Naive thymus-derived CD4-positive, alpha-beta T cell (primary cell): ENCODE measurements around the gene MAML2. TPM values are rescaled to one million over a fixed set of nuclear protein-coding genes. Genes with fewer than 3 reads are reported as not detected.

ENCODE experiments used
- ATAC-seq: fragments of 150-1000 bp; cut with Tn5 transposase; 2 replicates; pipeline ENCODE4 v1.10.0; 2021; ENCODE audit warnings: mild to moderate bottlenecking, moderate library complexity
- CTCF ChIA-PET: fragments of 350-600 bp; sonication (Branson Sonifier 250); formaldehyde crosslinking; loops from one replicate; lab custom pipeline; 2021; ENCODE audit warnings: antibody characterized with exemption; lab: Charles Lee
- POLR2A ChIA-PET: fragments of 350-600 bp; sonication (Branson Sonifier 250); formaldehyde crosslinking; loops from one replicate; lab custom pipeline; 2021; ENCODE audit warnings: antibody characterized with exemption, inconsistent platforms; lab: Charles Lee
- DNase-seq, 9 donors: peaks; one replicate each; pipeline versions ENCODE4 v3.0.0 to v3.0.0-alpha.2; 2020 to 2022; ENCODE audit warnings: mixed read lengths in 1 of 9
- H3K27ac ChIP-seq: one replicate; pipeline ENCODE4 v1.7.0; 2013; ENCODE audit warnings: mild to moderate bottlenecking, low read depth, low read length, moderate library complexity
- H3K27me3 ChIP-seq, 2 donors: one replicate each; pipeline ENCODE4 v1.7.0; 2013; ENCODE audit warnings: low read length in 2 of 2, mild to moderate bottlenecking in 2 of 2, moderate library complexity in 2 of 2; ENCODE audit not compliant: control insufficient read depth in 2 of 2, insufficient read depth in 2 of 2
- H3K36me3 ChIP-seq, 3 experiments: 1 replicate in 2 of 3; 2 replicates in 1 of 3; pipeline ENCODE4 v1.7.0; 2013; ENCODE audit warnings: low read length in 3 of 3, mild to moderate bottlenecking in 3 of 3, moderate library complexity in 1 of 3; ENCODE audit not compliant: insufficient read depth in 3 of 3, control insufficient read depth in 2 of 3
- H3K4me1 ChIP-seq, 2 donors: one replicate each; pipeline ENCODE4 v1.7.0; 2013; ENCODE audit warnings: low read length in 2 of 2, mild to moderate bottlenecking in 2 of 2, moderate library complexity in 1 of 2; ENCODE audit not compliant: control insufficient read depth in 2 of 2, insufficient read depth in 2 of 2
- H3K4me3 ChIP-seq: 2 replicates; pipeline ENCODE4 v1.7.0; 2013; ENCODE audit warnings: mild to moderate bottlenecking, low read length
- H3K9me3 ChIP-seq, 3 experiments: 1 replicate in 2 of 3; 2 replicates in 1 of 3; pipeline ENCODE4 v1.7.0; 2013; ENCODE audit warnings: low read length in 3 of 3; ENCODE audit not compliant: control insufficient read depth in 2 of 3
- H3K27ac Mint-ChIP-seq, 9 donors: one replicate each; pipeline ENCODE4 v1.8.0; 2020 to 2022; ENCODE audit warnings: mixed read lengths in 9 of 9, mild to moderate bottlenecking in 8 of 9, moderate library complexity in 5 of 9, inconsistent platforms in 2 of 9
- H3K27me3 Mint-ChIP-seq, 5 donors: one replicate each; pipeline ENCODE4 v1.8.0; 2021 to 2022; ENCODE audit warnings: mixed read lengths in 5 of 5, mild to moderate bottlenecking in 1 of 5
- H3K36me3 Mint-ChIP-seq, 5 donors: one replicate each; pipeline ENCODE4 v1.8.0; 2020 to 2022; ENCODE audit warnings: mixed read lengths in 5 of 5, mild to moderate bottlenecking in 3 of 5, inconsistent platforms in 1 of 5
- H3K4me1 Mint-ChIP-seq, 7 donors: one replicate each; pipeline ENCODE4 v1.8.0; 2020 to 2022; ENCODE audit warnings: mixed read lengths in 7 of 7, mild to moderate bottlenecking in 3 of 7, inconsistent platforms in 1 of 7
- H3K4me3 Mint-ChIP-seq, 10 donors: one replicate each; pipeline ENCODE4 v1.8.0; 2020 to 2022; ENCODE audit warnings: mild to moderate bottlenecking in 10 of 10, mixed read lengths in 10 of 10, moderate library complexity in 6 of 10, inconsistent platforms in 2 of 10
- H3K9me3 Mint-ChIP-seq, 11 donors: one replicate each; pipeline ENCODE4 v1.8.0; 2020 to 2022; ENCODE audit warnings: mixed read lengths in 11 of 11, mild to moderate bottlenecking in 4 of 11, inconsistent platforms in 1 of 11, moderate library complexity in 1 of 11
- intact Hi-C, 2 donors: fragments of 100-400 bp; cut with micrococcal nuclease; formaldehyde crosslinking; loops; one replicate each; pipeline ENCODE4 v1.15.1; 2023
- polyA plus RNA-seq, 2 donors: library from polyadenylated mRNA; unstranded; fragments of 300-500 nt; fragmentation: Illumina TruSeq; gene quantifications; one replicate each; pipeline ENCODE4 v1.2.3, GENCODE V29; 2021
- total RNA-seq, 6 experiments: library from RNA in 5 of 6; stranded (reverse) in 5 of 6; gene quantifications; 1 replicate in 5 of 6; 2 replicates in 1 of 6; pipeline ENCODE4 v1.2.3 and lab custom pipeline; 2021 to 2026

MAML2 gene
- total and polyA plus RNA-seq, 7 experiments from 2014 or later = 12.6 to 81.3 (median 52.5) TPM

DNA sequence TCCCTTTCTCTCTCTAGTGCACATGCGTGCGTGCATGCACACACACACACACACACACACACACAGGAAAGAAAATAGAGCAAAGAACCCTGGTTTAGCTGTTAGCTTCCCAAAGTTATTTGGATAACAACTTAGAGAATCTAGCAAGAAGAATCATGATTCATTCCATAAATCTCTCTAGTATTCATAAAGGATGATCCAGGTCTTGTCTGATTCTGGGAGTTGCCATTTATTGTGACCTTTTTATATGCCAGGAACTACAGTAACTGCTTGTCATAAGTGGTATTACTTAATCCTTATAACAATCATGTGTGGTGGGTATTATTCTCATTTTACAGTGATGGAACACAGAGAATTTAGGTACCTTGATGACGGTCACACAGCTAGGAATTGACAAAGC, 277.6 kb downstream of the MAML2 start:
- Mint-ChIP-seq H3K36me3 (peaks cover 0 to 25% (median 9%) of the 10 kb centered on the region in 5 donors), H3K4me3 (no peak overlapping the region), H3K4me1 (peaks cover 38 to 90% (median 83%) of the 10 kb centered on the region in 7 donors), H3K9me3 (peaks cover 0 to 1% (median 0%) of the 10 kb centered on the region in 11 donors), H3K27ac (peak overlapping the region in 7 of 9 donors; percentile 1 to 79 (median 50)), H3K27me3 (no peaks in the 10 kb centered on the region)
- ChIA-PET POLR2A (interaction anchor here (1.3 kb wide), 2 partner anchors 10 to 13 kb away, joined by 3 read pairs; no protein-coding TSS in a partner anchor), CTCF (interaction anchor here (0.7 to 1.2 kb wide), 2 partner anchors 10 to 211 kb away, joined by 3 to 7 read pairs; no protein-coding TSS in a partner anchor)
- no peak overlapping the region for H3K4me3 ChIP-seq
- intact Hi-C loops = no loop called here
- ATAC-seq (no peak), DNase-seq (no peak)
- H3K36me3 ChIP-seq = peaks cover 0 to 12% (median 0%) of the 10 kb centered on the region in 3 experiments
- peaks cover 0 to 21% of the 10 kb centered on the region in 2 donors for H3K4me1 ChIP-seq
- no peaks in the 10 kb centered on the region for H3K9me3 ChIP-seq
- no peaks in the 10 kb centered on the region for H3K27me3 ChIP-seq
- no peak overlapping the region for H3K27ac ChIP-seq

DNA sequence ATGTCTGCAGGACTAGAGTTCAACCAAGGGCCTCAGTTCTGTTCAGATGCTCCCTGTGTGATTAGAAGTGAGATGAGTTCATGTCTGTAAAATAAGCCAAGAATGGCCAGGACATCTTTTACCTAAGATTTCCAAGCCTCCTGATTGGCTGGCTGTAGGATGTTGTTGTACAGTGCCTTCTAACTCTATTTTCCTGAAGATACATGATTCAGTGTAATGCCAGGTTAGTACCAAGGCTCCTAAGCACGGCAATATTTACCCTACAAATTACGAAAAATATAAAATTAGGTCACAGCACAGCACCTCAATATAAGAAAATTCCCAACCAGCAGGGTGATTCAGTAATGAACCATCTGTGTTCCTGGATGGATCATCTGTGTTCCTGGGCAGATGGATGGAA, 279.1 kb downstream of the MAML2 start:
- Histone ChIP-seq H3K4me3 (no peak overlapping the region), H3K4me1 (peaks cover 0 to 21% of the 10 kb centered on the region in 2 donors), H3K27me3 (no peaks in the 10 kb centered on the region), H3K9me3 (no peaks in the 10 kb centered on the region), H3K27ac (no peak overlapping the region), H3K36me3 (peaks cover 0 to 12% (median 0%) of the 10 kb centered on the region in 3 experiments)
- POLR2A ChIA-PET = interaction anchor here (0.8 kb wide), 1 partner anchor 9 kb away, joined by 4 read pairs; no protein-coding TSS in a partner anchor
- peaks cover 0 to 37% (median 20%) of the 10 kb centered on the region in 5 donors for H3K36me3 Mint-ChIP-seq
- ATAC-seq (no peak), DNase-seq (no peak)
- H3K27ac Mint-ChIP-seq = peak overlapping the region in 8 of 9 donors; percentile 4 to 79 (median 44)
- no peaks in the 10 kb centered on the region for H3K27me3 Mint-ChIP-seq
- peaks cover 33 to 100% (median 86%) of the 10 kb centered on the region in 7 donors for H3K4me1 Mint-ChIP-seq
- peaks cover 0 to 1% (median 0%) of the 10 kb centered on the region in 11 donors for H3K9me3 Mint-ChIP-seq
- CTCF ChIA-PET = interaction anchor here (0.7 to 2.0 kb wide), 2 partner anchors 277 to 279 kb away, joined by 3 to 12 read pairs; partner anchors contain the start of gene MAML2
- intact Hi-C loops = loop anchor here in 1 of 2 donors (2.0 kb wide), 1 partner anchor 17 kb away; no protein-coding TSS in a partner anchor
- H3K4me3 Mint-ChIP-seq = peak overlapping the region in 1 of 10 donors; percentile 10

DNA sequence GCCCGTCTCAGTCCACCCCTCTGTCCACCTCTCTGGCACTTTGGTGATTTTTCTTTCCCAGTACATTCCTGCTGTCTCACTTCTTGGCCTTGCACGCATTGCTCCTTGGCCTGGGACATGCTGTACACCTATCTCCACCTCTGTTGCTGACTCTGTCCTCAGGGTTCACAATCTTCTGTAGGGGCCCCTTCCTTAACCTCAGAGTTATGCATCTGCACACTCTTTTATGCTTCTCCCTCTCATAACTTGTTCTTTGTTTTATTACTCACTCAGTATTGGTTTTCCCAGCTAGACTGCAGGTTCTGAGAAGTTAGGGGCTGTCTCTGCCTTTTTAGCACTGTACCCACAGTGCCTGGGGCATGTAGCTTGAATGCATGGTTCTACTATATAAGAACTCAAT, 279.9 kb downstream of the MAML2 start:
- DNase-seq = no peak
- H3K27me3 Mint-ChIP-seq = no peaks in the 10 kb centered on the region
- peaks cover 0 to 41% (median 20%) of the 10 kb centered on the region in 5 donors for H3K36me3 Mint-ChIP-seq
- CTCF ChIA-PET = interaction anchor here (0.7 to 2.0 kb wide), 2 partner anchors 278 to 280 kb away, joined by 3 to 12 read pairs; partner anchors contain the start of gene MAML2
- H3K4me1 Mint-ChIP-seq = peaks cover 30 to 99% (median 85%) of the 10 kb centered on the region in 7 donors
- H3K27ac Mint-ChIP-seq = peak overlapping the region; percentile 2 to 79 (median 73)
- no peaks in the 10 kb centered on the region for H3K27me3 ChIP-seq
- peak overlapping the region in 5 of 10 donors; percentile 7 to 47 (median 18) for H3K4me3 Mint-ChIP-seq
- H3K4me1 ChIP-seq = peaks cover 0 to 21% of the 10 kb centered on the region in 2 donors
- H3K36me3 ChIP-seq = peaks cover 0 to 12% (median 0%) of the 10 kb centered on the region in 3 experiments
- intact Hi-C loops = loop anchor here in 1 of 2 donors (2.0 kb wide), 1 partner anchor 16 kb away; no protein-coding TSS in a partner anchor
- H3K27ac ChIP-seq = peak overlapping the region; percentile 38
- POLR2A ChIA-PET = interaction anchor here (0.6 to 0.8 kb wide), 3 partner anchors 8 to 279 kb away, joined by 3 to 4 read pairs (median 3); no protein-coding TSS in a partner anchor
- ATAC-seq = no peak
- H3K9me3 Mint-ChIP-seq = peaks cover 0 to 1% (median 0%) of the 10 kb centered on the region in 11 donors
- no peak overlapping the region for H3K4me3 ChIP-seq
- no peaks in the 10 kb centered on the region for H3K9me3 ChIP-seq

DNA sequence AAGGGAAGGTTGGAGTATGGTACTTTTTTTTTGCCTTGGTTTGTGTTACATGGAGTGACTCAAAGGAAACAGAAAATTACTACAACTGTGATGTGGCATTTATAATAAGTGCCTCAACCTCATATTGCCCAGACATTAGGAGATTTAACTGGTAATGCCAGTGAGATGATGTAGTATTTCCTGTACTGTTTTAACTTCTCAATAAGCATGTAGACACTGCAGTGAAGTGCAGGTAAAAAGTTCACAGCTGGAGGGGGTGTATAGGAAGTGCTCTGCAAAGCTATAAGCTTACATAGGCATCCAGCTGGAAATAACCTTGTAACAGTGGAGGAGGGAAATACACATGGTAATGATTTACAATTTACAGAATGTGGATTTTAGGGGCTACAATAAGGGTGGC, 280.9 kb downstream of the MAML2 start:
- peak in 7 of 9 donors; percentile 18 to 68 (median 43) for DNase-seq
- Mint-ChIP-seq H3K27ac (peak overlapping the region; percentile 37 to 79 (median 53)), H3K4me3 (peak overlapping the region in 6 of 10 donors; percentile 15 to 47 (median 28)), H3K4me1 (peaks cover 30 to 99% (median 86%) of the 10 kb centered on the region in 7 donors), H3K36me3 (peaks cover 0 to 45% (median 23%) of the 10 kb centered on the region in 5 donors), H3K27me3 (no peaks in the 10 kb centered on the region), H3K9me3 (peaks cover 0 to 1% (median 0%) of the 10 kb centered on the region in 11 donors)
- intact Hi-C loops = loop anchor here in 1 of 2 donors (2.0 kb wide), 1 partner anchor 15 kb away; no protein-coding TSS in a partner anchor
- Histone ChIP-seq H3K27ac (peak overlapping the region; percentile 38), H3K27me3 (no peaks in the 10 kb centered on the region), H3K36me3 (peaks cover 0 to 11% (median 0%) of the 10 kb centered on the region in 3 experiments), H3K4me1 (peaks cover 0 to 21% of the 10 kb centered on the region in 2 donors), H3K9me3 (no peaks in the 10 kb centered on the region), H3K4me3 (no peak overlapping the region)
- peak; percentile 91 for ATAC-seq
- ChIA-PET CTCF (interaction anchor here (2.0 kb wide), 1 partner anchor 281 kb away, joined by 12 read pairs; the partner anchor contains the start of gene MAML2), POLR2A (interaction anchor here (0.7 kb wide), 1 partner anchor 279 kb away, joined by 3 read pairs; no protein-coding TSS in a partner anchor)

DNA sequence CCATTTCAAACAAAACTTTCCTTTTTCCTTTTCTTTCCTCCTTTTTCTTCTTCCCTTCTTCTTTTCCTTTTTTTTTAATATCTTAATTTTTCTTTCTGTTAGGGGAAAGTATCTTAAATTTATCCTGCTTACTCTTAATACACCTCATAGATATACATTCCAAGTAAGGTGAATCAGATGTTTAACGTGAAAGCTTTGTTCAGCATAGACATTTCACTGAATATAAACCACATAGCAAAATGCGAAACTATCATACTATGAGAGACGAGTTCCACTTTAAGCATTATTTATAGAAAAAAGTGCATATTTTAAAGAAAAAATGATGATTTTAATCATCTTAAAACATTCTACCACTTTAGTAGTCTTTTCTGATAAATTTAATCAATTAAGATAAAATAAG, 281.3 kb downstream of the MAML2 start:
- Histone ChIP-seq H3K36me3 (peaks cover 0 to 8% (median 0%) of the 10 kb centered on the region in 3 experiments), H3K27me3 (no peaks in the 10 kb centered on the region), H3K27ac (no peak overlapping the region), H3K4me3 (no peak overlapping the region), H3K4me1 (peaks cover 0 to 21% of the 10 kb centered on the region in 2 donors), H3K9me3 (no peaks in the 10 kb centered on the region)
- ChIA-PET CTCF (interaction anchor here (0.7 to 2.0 kb wide), 2 partner anchors 235 to 281 kb away, joined by 3 to 12 read pairs; partner anchors contain the start of gene MAML2), POLR2A (interaction anchor here (1.0 kb wide), 1 partner anchor 10 kb away, joined by 3 read pairs; no protein-coding TSS in a partner anchor)
- Mint-ChIP-seq H3K4me1 (peaks cover 27 to 99% (median 86%) of the 10 kb centered on the region in 7 donors), H3K36me3 (peaks cover 0 to 43% (median 24%) of the 10 kb centered on the region in 5 donors), H3K27ac (peak overlapping the region in 6 of 9 donors; percentile 4 to 79 (median 52)), H3K9me3 (peaks cover 0 to under 1% (median 0%) of the 10 kb centered on the region in 11 donors), H3K4me3 (peak overlapping the region in 3 of 10 donors; percentile 31 to 47 (median 44)), H3K27me3 (no peaks in the 10 kb centered on the region)
- no peak for DNase-seq
- intact Hi-C loops = loop anchor here in 1 of 2 donors (1.0 to 2.0 kb wide), 2 partner anchors 8 to 15 kb away; no protein-coding TSS in a partner anchor
- no peak for ATAC-seq

DNA sequence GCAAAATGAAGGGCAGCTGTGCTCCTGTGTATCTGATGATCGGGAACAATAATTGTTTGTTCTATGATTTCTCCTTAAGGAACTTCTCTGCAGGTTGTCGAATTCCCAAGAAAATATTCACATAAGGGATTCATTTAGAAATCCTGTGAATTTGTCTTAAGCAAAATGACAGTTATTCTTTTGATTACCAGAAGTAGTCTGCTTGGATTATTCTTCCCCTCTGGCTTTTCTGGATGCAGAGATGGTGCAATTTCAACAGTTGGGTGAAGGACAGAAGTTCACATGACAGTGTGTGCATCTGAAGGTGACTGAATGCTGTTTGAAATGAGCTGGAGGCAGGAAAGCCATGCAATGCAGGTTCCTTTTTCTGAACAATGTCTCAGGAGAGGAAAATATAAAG, 281.9 kb downstream of the MAML2 start:
- H3K27me3 Mint-ChIP-seq = no peaks in the 10 kb centered on the region
- peaks cover 0 to 40% (median 20%) of the 10 kb centered on the region in 5 donors for H3K36me3 Mint-ChIP-seq
- Histone ChIP-seq H3K27ac (no peak overlapping the region), H3K4me1 (peaks cover 0 to 24% of the 10 kb centered on the region in 2 donors), H3K27me3 (no peaks in the 10 kb centered on the region), H3K9me3 (no peaks in the 10 kb centered on the region), H3K4me3 (no peak overlapping the region), H3K36me3 (peaks cover 0 to 8% (median 0%) of the 10 kb centered on the region in 3 experiments)
- H3K27ac Mint-ChIP-seq = peak overlapping the region in 6 of 9 donors; percentile 4 to 79 (median 36)
- ChIA-PET POLR2A (interaction anchor here (1.0 to 1.6 kb wide), 2 partner anchors 9 to 40 kb away, joined by 3 to 4 read pairs; no protein-coding TSS in a partner anchor), CTCF (interaction anchor here (0.7 to 2.6 kb wide), 2 partner anchors 234 to 283 kb away, joined by 3 to 17 read pairs; partner anchors contain the start of gene MAML2)
- intact Hi-C loops = loop anchor here in 1 of 2 donors (1.0 kb wide), 1 partner anchor 8 kb away; no protein-coding TSS in a partner anchor
- DNase-seq = no peak
- no peak for ATAC-seq
- peaks cover 25 to 99% (median 86%) of the 10 kb centered on the region in 7 donors for H3K4me1 Mint-ChIP-seq
- no peak overlapping the region for H3K4me3 Mint-ChIP-seq
- H3K9me3 Mint-ChIP-seq = no peaks in the 10 kb centered on the region
